ENCODE results near the gene CYP27C1.
"Not testable (repeated sequence)": the region's sequence is repeated elsewhere in the genome, so short reads cannot be mapped to it uniquely, and the experiment has no call there.

CYP27C1 gene

DNA sequence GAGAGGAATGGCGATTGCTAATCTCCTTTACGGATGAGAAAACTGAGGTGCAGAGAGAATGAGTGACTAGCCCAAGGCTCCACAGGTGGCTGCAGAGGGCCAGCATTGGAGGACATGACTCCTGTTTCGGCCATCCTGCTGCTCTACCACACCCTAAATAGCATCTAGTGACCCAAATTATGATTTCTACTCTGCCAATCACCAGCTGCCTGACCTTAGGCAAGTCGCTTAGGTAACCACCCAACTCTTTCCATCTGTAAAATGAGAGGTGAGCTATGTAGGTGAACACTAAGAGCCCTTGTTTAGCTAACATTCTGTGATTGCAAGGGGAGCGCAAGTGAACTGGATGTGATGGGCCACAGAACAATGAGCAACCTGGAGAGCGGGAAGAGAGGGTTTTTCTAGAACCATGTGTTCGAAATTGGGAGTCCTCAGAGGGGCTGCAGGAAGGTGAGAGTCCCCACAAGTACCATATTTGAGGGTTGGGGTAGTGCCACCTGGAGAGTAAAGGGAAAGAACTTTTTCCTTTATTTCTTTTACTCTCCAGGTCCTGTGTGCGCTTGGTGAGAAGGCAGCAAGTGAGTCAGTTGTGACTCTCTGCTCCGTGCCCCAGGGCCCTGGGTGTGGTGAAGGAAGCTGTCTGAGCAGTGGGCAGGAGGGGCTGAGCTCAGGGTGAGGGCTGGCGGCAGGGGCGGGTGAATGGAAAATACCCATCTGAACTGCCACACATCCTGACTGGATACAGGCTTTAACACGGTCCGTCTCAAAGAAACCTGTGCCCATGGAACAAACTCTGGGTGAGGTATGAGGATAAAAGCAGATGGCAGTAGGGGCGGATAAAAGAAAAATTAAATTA lies 2.4 kb downstream of the CYP27C1 start:
- TF ChIP-seq, protein P1, sequence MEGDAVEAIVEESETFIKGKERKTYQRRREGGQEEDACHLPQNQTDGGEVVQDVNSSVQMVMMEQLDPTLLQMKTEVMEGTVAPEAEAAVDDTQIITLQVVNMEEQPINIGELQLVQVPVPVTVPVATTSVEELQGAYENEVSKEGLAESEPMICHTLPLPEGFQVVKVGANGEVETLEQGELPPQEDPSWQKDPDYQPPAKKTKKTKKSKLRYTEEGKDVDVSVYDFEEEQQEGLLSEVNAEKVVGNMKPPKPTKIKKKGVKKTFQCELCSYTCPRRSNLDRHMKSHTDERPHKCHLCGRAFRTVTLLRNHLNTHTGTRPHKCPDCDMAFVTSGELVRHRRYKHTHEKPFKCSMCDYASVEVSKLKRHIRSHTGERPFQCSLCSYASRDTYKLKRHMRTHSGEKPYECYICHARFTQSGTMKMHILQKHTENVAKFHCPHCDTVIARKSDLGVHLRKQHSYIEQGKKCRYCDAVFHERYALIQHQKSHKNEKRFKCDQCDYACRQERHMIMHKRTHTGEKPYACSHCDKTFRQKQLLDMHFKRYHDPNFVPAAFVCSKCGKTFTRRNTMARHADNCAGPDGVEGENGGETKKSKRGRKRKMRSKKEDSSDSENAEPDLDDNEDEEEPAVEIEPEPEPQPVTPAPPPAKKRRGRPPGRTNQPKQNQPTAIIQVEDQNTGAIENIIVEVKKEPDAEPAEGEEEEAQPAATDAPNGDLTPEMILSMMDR (IDR thresholded peaks at IDR 0.05) = no peak
- peaks cover 19% of the 10 kb centered on the region for H3K9me3 Mint-ChIP-seq
- no peak overlapping the region for H3K27ac Mint-ChIP-seq
- H3K27me3 Mint-ChIP-seq (ENCODE audit: low read depth, poor library complexity) = no peaks in the 10 kb centered on the region
- peak overlapping the region; percentile 92 for H3K4me3 Mint-ChIP-seq
- no peak for DNase-seq
- peaks cover 39% of the 10 kb centered on the region for H3K36me3 Mint-ChIP-seq (ENCODE audit: low read depth)
- H3K4me1 Mint-ChIP-seq = peaks cover 23% of the 10 kb centered on the region

DNA sequence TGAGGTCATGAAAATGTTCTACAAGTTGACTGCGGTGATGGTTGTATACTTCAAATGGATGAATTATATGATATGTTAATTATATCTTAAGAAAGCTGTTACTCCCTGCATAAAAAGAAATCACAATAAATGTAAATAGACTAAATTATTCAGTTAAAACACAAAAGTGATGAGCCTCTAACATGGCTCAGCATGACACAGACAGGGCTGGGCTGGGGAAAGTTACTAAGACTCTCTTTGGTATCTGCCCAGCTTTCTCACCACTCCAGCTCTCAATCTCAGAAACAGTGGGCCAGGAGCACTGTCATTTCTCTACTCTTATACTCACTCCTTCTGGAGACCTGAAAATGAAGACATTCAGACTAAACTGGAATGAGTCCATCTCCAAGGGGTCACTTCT lies 3.5 kb downstream of the CYP27C1 start:
- TF ChIP-seq, protein P1 (IDR thresholded peaks at IDR 0.05) = no peak
- Mint-ChIP-seq H3K4me1 (peaks cover 23% of the 10 kb centered on the region), H3K36me3 (ENCODE audit: low read depth) (peaks cover 50% of the 10 kb centered on the region), H3K27me3 (ENCODE audit: low read depth, poor library complexity) (peaks cover 4% of the 10 kb centered on the region), H3K4me3 (no peak overlapping the region), H3K27ac (no peak overlapping the region), H3K9me3 (peaks cover 30% of the 10 kb centered on the region)
- no peak for DNase-seq

GRCh38 chr2:127216095-127216494 lies 4.0 kb downstream of the CYP27C1 start:
- H3K9me3 Mint-ChIP-seq = peaks cover 32% of the 10 kb centered on the region
- DNase-seq = no peak
- TF ChIP-seq, protein P1 (IDR thresholded peaks at IDR 0.05) = no peak
- no peak overlapping the region for H3K27ac Mint-ChIP-seq
- H3K36me3 Mint-ChIP-seq (ENCODE audit: low read depth) = peaks cover 53% of the 10 kb centered on the region
- H3K4me1 Mint-ChIP-seq = peaks cover 23% of the 10 kb centered on the region
- H3K4me3 Mint-ChIP-seq = no peak overlapping the region
- H3K27me3 Mint-ChIP-seq (ENCODE audit: low read depth, poor library complexity) = peaks cover 5% of the 10 kb centered on the region

DNA sequence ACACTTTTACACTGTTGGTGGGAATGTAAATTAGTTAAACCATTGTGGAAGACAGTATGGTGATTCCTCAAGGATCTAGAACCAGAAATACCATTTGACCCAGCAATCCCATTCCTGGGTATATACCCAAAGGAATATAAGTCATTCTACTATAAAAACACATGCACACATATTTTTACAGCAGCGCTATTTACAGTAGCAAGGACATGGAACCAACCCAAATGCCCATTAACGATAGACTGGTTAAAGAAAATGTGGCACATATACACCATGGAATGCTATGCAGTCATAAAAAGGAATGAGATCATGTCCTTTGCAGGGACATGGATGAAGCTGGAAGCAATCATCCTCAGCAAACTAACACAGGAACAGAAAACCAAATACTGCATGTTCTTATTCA lies 5.9 kb downstream of the CYP27C1 start:
- not testable (repeated sequence) for H3K27ac Mint-ChIP-seq; H3K4me3 Mint-ChIP-seq; DNase-seq; H3K27me3 Mint-ChIP-seq (ENCODE audit: low read depth, poor library complexity)
- Mint-ChIP-seq H3K36me3 (ENCODE audit: low read depth) (peaks cover 62% of the 10 kb centered on the region), H3K9me3 (peaks cover 42% of the 10 kb centered on the region), H3K4me1 (peaks cover 30% of the 10 kb centered on the region)

DNA sequence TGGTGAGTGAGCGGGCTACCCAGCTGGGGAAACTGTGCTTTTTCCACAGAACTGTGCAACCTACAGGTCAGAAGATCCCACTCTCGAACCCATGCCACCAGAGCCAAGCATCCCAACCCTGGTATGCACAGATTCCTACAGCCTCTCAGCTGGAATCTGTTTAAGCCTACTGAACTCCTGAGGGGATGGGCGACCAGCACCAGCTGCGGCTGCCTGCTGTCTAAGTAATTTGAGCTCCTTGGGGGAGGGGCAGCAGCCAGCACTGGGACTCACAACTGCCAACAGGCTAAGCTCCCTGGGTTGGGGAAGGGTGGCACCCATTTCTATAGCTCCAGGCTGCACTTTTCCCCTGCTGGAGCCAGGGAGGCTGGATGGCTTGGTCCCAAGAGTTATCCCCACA lies 11.8 kb downstream of the CYP27C1 start:
- DNase-seq = peak; percentile 68
- no peak overlapping the region for H3K27ac Mint-ChIP-seq
- TF ChIP-seq, protein P1 (IDR thresholded peaks at IDR 0.05) = no peak
- peaks cover 47% of the 10 kb centered on the region for H3K36me3 Mint-ChIP-seq (ENCODE audit: low read depth)
- H3K4me3 Mint-ChIP-seq = no peak overlapping the region
- H3K27me3 Mint-ChIP-seq (ENCODE audit: low read depth, poor library complexity) = peaks cover 5% of the 10 kb centered on the region
- peaks cover 47% of the 10 kb centered on the region for H3K4me1 Mint-ChIP-seq
- peaks cover 29% of the 10 kb centered on the region for H3K9me3 Mint-ChIP-seq

DNA sequence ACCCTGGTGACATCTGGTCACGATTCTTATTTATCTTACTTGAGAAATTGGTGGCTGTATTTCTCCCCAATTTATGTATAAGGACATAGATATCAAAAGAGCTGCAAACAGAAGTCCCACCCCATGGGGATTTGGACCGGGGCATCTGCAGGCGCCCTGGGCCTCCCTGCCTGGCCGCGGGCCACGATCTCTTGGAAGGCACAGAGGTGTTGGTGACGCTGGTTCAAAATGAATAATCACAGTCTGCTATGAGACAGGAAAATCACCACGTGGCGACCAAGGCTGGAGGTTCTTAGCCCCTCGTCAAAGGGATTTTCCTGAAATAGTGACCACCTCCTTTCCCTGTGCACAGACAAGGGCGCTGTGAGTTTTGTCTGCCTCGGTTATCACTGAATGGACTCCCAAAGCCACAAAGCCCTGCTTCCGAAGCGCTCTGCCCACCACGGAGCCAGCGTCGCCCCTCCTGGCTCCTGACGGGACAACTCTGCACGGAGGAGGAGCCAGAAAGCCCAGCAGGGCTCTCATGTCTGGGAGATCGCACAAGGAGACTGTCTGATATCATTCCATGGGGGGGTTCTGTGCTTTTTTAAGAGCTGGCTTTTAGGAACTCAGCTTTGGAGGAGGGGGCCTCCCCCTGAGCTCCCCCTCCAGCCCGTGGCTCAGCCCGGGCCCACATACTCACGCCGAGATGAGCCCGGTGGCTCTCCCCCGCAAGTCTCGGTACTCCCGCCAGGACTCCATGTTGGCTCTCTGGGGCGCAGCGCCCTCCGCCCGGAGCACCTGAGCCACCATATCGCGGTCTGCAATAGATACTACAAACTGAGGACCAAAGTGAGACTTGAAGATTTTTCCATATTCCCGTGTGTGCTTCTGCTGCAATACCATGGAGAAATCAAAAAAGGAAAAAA lies 14.6 kb downstream of the CYP27C1 start:
- H3K27ac Mint-ChIP-seq = peak overlapping the region; percentile 29
- peaks cover 42% of the 10 kb centered on the region for H3K4me1 Mint-ChIP-seq
- TF ChIP-seq, protein P1 (IDR thresholded peaks at IDR 0.05) = no peak
- peaks cover 36% of the 10 kb centered on the region for H3K36me3 Mint-ChIP-seq (ENCODE audit: low read depth)
- H3K9me3 Mint-ChIP-seq = peaks cover 3% of the 10 kb centered on the region
- H3K4me3 Mint-ChIP-seq = no peak overlapping the region
- H3K27me3 Mint-ChIP-seq (ENCODE audit: low read depth, poor library complexity) = no peaks in the 10 kb centered on the region
- DNase-seq = no peak

Data from nephron progenitor cell (in vitro differentiated cells).